ENCODE results near the gene TMCO4.

DNA sequence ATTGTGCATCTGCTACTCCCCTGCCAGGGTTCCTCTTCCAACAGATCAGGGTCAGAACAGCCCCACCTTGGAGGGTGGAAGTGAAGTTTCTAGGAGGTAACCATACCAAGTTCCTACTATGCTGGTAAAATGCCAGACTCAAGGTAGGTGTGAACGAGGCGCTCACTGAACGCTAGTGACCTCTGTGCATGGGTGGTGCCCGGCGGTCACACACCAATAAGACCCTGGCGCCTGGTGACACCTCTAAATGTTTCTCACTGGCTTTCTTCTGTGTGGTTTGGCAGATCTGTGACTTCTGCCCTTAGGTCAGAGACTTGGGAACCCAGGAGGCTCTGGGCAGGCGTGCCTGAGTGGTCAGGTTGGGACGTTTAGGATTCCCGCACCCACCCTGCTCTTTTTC, 55.9 kb downstream of the TMCO4 start:
- no peak for TF ChIP-seq POLR2A (IDR thresholded peaks at IDR 0.05; ENCODE audit: low read length)
- no peak for TF ChIP-seq GATA1 (IDR thresholded peaks at IDR 0.05; ENCODE audit: low read depth, low read length)

Data from erythroblast (primary cell).